Measurements from ENCODE around the gene KCNIP1. TPM values are rescaled to one million over a fixed set of nuclear protein-coding genes. Genes with fewer than 3 reads are reported as not detected.

The KCNIP1 gene
- polyA plus RNA-seq, 2 of the 4 experiments (the other 2 are of a cell fraction), result not detected

DNA sequence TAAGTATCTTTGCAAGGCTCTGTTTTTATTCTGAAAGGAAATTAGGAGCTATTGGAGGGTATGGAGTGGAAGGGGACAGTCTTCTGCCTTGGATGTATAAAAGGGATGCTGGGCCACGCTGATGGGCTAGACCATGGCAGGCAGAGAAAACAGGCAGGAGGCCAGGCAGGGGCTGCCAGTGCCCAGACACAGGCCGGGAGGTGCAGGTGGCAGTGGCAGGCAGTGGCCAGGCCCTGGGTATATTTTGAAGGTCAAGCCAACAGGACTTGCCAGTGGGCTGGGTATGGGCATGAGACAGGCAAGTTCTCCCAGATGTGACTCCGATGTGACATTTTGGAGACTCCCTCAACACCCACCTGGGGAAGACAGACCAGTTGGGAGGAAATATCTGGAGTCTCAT, 131.9 kb downstream of the KCNIP1 start:
- POLR2A ChIA-PET, result no interaction called here
- CTCF ChIA-PET, result interaction anchor here (1.0 to 24.6 kb wide), 10 partner anchors 9 to 210 kb away, joined by 3 to 508 read pairs (median 6); no protein-coding TSS in a partner anchor

DNA sequence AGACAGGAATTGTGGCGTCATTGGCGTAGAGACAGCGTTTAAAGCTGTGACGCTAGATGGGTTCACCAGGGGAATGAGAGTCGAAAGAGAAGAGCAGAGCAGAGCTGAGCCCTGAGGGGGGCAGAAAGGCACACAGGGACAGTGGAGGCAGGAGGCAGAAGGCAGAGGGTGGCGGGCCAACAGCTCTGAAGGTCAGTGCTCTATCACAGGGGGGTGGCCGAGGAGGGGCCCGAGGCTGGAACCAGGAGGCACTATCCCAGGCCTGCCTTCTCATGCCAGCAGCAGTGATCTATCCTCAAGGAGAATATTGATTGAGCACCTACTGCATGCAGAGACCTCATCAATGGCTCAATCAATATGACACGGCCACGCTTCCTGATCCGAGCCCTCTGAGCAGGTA, 132.4 kb downstream of the KCNIP1 start:
- Histone ChIP-seq H3K27ac (no peak overlapping the region), H3K4me1 (peaks cover 18% of the 10 kb centered on the region), H3K4me2 (no peak overlapping the region), H3K4me3 (no peak overlapping the region), H3K9me3 (no peaks in the 10 kb centered on the region)
- 74% methylated on average over 11 of the region's 11 CpGs for WGBS (ENCODE audit: missing lambda C conversion rate)
- FAIRE-seq (no peak), ATAC-seq (no peak), DNase-seq (ENCODE audit: low read depth in 1 of 2, low spot score in 1 of 2) (no peak)
- ChIA-PET POLR2A (no interaction called here), CTCF (interaction anchor here (1.0 to 24.6 kb wide), 9 partner anchors 8 to 210 kb away, joined by 3 to 508 read pairs (median 8); no protein-coding TSS in a partner anchor)
- no peak for TF ChIP-seq TP53 (CRISPR knock-in tag; IDR thresholded peaks at IDR 0.05)
- TF ChIP-seq, protein P1, sequence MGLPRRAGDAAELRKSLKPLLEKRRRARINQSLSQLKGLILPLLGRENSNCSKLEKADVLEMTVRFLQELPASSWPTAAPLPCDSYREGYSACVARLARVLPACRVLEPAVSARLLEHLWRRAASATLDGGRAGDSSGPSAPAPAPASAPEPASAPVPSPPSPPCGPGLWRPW (IDR thresholded peaks at IDR 0.05), result no peak
- no peak for TF ChIP-seq PHF8 (IDR thresholded peaks at IDR 0.05; ENCODE audit: borderline replicate concordance, low read depth)
- TF ChIP-seq, protein P2, sequence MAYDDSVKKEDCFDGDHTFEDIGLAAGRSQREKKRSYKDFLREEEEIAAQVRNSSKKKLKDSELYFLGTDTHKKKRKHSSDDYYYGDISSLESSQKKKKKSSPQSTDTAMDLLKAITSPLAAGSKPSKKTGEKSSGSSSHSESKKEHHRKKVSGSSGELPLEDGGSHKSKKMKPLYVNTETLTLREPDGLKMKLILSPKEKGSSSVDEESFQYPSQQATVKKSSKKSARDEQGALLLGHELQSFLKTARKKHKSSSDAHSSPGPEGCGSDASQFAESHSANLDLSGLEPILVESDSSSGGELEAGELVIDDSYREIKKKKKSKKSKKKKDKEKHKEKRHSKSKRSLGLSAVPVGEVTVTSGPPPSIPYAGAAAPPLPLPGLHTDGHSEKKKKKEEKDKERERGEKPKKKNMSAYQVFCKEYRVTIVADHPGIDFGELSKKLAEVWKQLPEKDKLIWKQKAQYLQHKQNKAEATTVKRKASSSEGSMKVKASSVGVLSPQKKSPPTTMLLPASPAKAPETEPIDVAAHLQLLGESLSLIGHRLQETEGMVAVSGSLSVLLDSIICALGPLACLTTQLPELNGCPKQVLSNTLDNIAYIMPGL (CRISPR knock-in tag; IDR thresholded peaks at IDR 0.05; ENCODE audit: borderline replicate concordance), result no peak
- no peak for TF ChIP-seq ZSCAN20 (CRISPR knock-in tag; IDR thresholded peaks at IDR 0.05)
- no peak for TF ChIP-seq SREBF2 (IDR thresholded peaks at IDR 0.05)
- TF ChIP-seq HEYL (CRISPR knock-in tag; IDR thresholded peaks at IDR 0.05), result no peak
- TF ChIP-seq RCOR1 (IDR thresholded peaks at IDR 0.05; ENCODE audit: low read depth, low read length), result no peak
- TF ChIP-seq NR3C1 (IDR thresholded peaks at IDR 0.05), result no peak
- no peak for TF ChIP-seq ESRRA (IDR thresholded peaks at IDR 0.05; ENCODE audit: borderline replicate concordance, low read length)
- TF ChIP-seq EHF (CRISPR knock-in tag; IDR thresholded peaks at IDR 0.05), result no peak
- no peak for TF ChIP-seq HOXB5 (CRISPR knock-in tag; IDR thresholded peaks at IDR 0.05)
- TF ChIP-seq MAFK (IDR thresholded peaks at IDR 0.05; ENCODE audit: partially characterized antibody), result no peak
- TF ChIP-seq FOSL2 (IDR thresholded peaks at IDR 0.05), result no peak
- no peak for TF ChIP-seq FOSL2 (CRISPR knock-in tag; IDR thresholded peaks at IDR 0.05)
- TF ChIP-seq EHMT2 (IDR thresholded peaks at IDR 0.05; ENCODE audit: low read depth), result no peak
- TF ChIP-seq, protein P3, sequence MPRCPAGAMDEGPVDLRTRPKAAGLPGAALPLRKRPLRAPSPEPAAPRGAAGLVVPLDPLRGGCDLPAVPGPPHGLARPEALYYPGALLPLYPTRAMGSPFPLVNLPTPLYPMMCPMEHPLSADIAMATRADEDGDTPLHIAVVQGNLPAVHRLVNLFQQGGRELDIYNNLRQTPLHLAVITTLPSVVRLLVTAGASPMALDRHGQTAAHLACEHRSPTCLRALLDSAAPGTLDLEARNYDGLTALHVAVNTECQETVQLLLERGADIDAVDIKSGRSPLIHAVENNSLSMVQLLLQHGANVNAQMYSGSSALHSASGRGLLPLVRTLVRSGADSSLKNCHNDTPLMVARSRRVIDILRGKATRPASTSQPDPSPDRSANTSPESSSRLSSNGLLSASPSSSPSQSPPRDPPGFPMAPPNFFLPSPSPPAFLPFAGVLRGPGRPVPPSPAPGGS (IDR thresholded peaks at IDR 0.05), result no peak
- no peak for TF ChIP-seq JUNB (IDR thresholded peaks at IDR 0.05)
- TF ChIP-seq CHD4 (IDR thresholded peaks at IDR 0.05; ENCODE audit: borderline replicate concordance), result no peak
- no peak for TF ChIP-seq RARB (CRISPR knock-in tag; IDR thresholded peaks at IDR 0.05)

More for the DNA sequence above, 131.9 kb downstream of the KCNIP1 start:
- H3K4me3 ChIP-seq, result no peak overlapping the region
- peaks cover 20% of the 10 kb centered on the region for H3K4me1 ChIP-seq
- ATAC-seq (no peak), FAIRE-seq (no peak), DNase-seq (ENCODE audit: low read depth in 1 of 2, low spot score in 1 of 2) (no peak)
- H3K9me3 ChIP-seq, result no peaks in the 10 kb centered on the region
- no peak overlapping the region for H3K27ac ChIP-seq
- TF ChIP-seq, protein P4, sequence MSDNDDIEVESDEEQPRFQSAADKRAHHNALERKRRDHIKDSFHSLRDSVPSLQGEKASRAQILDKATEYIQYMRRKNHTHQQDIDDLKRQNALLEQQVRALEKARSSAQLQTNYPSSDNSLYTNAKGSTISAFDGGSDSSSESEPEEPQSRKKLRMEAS (IDR thresholded peaks at IDR 0.05), result no peak
- TF ChIP-seq ESRRA (IDR thresholded peaks at IDR 0.05; ENCODE audit: borderline replicate concordance, low read length) (no peak), RFX5 (IDR thresholded peaks at IDR 0.05) (no peak), POLR2A (IDR thresholded peaks at IDR 0.05; ENCODE audit: low read length) (no peak), FOSL2 (IDR thresholded peaks at IDR 0.05) (no peak), FOSL2 (CRISPR knock-in tag; IDR thresholded peaks at IDR 0.05) (no peak), ZFP36 (IDR thresholded peaks at IDR 0.05; ENCODE audit: borderline replicate concordance, partially characterized antibody) (no peak), HOXB13 (CRISPR knock-in tag; IDR thresholded peaks at IDR 0.05; ENCODE audit: low read depth) (no peak), MYC (IDR thresholded peaks at IDR 0.05; ENCODE audit: borderline replicate concordance, low read length) (no peak), KDM1A (IDR thresholded peaks at IDR 0.05; ENCODE audit: low read depth) (no peak), TFCP2L1 (CRISPR knock-in tag; IDR thresholded peaks at IDR 0.05) (no peak), HDAC2 (IDR thresholded peaks at IDR 0.05) (no peak), NFE2L2 (conservative IDR thresholded peaks at IDR 0.05; ENCODE audit: low read length) (no peak), CBX8 (IDR thresholded peaks at IDR 0.05) (no peak)
- TF ChIP-seq, protein P5, sequence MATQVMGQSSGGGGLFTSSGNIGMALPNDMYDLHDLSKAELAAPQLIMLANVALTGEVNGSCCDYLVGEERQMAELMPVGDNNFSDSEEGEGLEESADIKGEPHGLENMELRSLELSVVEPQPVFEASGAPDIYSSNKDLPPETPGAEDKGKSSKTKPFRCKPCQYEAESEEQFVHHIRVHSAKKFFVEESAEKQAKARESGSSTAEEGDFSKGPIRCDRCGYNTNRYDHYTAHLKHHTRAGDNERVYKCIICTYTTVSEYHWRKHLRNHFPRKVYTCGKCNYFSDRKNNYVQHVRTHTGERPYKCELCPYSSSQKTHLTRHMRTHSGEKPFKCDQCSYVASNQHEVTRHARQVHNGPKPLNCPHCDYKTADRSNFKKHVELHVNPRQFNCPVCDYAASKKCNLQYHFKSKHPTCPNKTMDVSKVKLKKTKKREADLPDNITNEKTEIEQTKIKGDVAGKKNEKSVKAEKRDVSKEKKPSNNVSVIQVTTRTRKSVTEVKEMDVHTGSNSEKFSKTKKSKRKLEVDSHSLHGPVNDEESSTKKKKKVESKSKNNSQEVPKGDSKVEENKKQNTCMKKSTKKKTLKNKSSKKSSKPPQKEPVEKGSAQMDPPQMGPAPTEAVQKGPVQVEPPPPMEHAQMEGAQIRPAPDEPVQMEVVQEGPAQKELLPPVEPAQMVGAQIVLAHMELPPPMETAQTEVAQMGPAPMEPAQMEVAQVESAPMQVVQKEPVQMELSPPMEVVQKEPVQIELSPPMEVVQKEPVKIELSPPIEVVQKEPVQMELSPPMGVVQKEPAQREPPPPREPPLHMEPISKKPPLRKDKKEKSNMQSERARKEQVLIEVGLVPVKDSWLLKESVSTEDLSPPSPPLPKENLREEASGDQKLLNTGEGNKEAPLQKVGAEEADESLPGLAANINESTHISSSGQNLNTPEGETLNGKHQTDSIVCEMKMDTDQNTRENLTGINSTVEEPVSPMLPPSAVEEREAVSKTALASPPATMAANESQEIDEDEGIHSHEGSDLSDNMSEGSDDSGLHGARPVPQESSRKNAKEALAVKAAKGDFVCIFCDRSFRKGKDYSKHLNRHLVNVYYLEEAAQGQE (IDR thresholded peaks at IDR 0.05), result no peak
- TF ChIP-seq, protein P6, sequence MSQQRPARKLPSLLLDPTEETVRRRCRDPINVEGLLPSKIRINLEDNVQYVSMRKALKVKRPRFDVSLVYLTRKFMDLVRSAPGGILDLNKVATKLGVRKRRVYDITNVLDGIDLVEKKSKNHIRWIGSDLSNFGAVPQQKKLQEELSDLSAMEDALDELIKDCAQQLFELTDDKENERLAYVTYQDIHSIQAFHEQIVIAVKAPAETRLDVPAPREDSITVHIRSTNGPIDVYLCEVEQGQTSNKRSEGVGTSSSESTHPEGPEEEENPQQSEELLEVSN (IDR thresholded peaks at IDR 0.05; ENCODE audit: borderline replicate concordance, low read depth), result no peak
- H3K4me2 ChIP-seq, result no peak overlapping the region
- 71% methylated on average over 3 of the region's 3 CpGs for WGBS (ENCODE audit: missing lambda C conversion rate)
